ENCODE data around the gene LRRC8A. TPM values are rescaled to one million over a fixed set of nuclear protein-coding genes. Genes with fewer than 3 reads are reported as not detected.

LRRC8A gene
- total and polyA plus RNA-seq, 12 donors = 9.0 to 88.3 (median 34.5) TPM

DNA sequence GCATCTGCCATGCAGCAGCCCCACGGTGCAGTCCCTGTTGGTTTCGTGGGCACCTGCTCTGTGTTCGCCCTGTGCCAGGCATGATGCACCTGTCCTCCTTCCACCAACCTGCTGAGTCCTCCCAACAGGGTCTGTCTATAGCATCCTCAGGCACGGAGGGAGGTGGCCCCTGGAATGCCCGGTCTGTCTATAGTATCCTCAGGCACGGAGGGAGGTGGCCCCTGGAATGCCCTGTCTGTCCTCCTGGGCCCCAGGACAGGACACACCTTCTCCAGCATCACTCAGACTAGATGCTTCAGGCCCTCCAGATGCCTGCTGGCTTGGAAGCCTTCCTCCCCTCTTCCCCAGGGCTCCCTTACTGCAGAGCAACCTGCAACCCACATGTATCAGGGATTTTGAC lies 29.0 kb downstream of the LRRC8A start:
- Histone ChIP-seq H3K27ac (peak overlapping the region in 2 of 5 donors; percentile 0 to 55), H3K36me3 (replicated peaks in 1 of 2) (peaks cover 0 to 31% of the 10 kb centered on the region in 2 donors), H3K27me3 (no peaks in the 10 kb centered on the region), H3K4me3 (no peak overlapping the region), H3K9me3 (replicated peaks in 1 of 3) (no peaks in the 10 kb centered on the region), H3K4me1 (replicated peaks in 1 of 2) (peaks cover 12 to 29% of the 10 kb centered on the region in 2 donors)
- no peak for TF ChIP-seq POLR2A (IDR thresholded peaks at IDR 0.05)
- TF ChIP-seq, protein P1, sequence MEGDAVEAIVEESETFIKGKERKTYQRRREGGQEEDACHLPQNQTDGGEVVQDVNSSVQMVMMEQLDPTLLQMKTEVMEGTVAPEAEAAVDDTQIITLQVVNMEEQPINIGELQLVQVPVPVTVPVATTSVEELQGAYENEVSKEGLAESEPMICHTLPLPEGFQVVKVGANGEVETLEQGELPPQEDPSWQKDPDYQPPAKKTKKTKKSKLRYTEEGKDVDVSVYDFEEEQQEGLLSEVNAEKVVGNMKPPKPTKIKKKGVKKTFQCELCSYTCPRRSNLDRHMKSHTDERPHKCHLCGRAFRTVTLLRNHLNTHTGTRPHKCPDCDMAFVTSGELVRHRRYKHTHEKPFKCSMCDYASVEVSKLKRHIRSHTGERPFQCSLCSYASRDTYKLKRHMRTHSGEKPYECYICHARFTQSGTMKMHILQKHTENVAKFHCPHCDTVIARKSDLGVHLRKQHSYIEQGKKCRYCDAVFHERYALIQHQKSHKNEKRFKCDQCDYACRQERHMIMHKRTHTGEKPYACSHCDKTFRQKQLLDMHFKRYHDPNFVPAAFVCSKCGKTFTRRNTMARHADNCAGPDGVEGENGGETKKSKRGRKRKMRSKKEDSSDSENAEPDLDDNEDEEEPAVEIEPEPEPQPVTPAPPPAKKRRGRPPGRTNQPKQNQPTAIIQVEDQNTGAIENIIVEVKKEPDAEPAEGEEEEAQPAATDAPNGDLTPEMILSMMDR (IDR thresholded peaks at IDR 0.05) = no peak
- intact Hi-C loops (cut with DNase I) = no loop called here
- 91 to 100% (median 93%) methylated on average over 4 to 6 of the region's 6 CpGs for WGBS, 4 donors
- DNase-seq = no peak

DNA sequence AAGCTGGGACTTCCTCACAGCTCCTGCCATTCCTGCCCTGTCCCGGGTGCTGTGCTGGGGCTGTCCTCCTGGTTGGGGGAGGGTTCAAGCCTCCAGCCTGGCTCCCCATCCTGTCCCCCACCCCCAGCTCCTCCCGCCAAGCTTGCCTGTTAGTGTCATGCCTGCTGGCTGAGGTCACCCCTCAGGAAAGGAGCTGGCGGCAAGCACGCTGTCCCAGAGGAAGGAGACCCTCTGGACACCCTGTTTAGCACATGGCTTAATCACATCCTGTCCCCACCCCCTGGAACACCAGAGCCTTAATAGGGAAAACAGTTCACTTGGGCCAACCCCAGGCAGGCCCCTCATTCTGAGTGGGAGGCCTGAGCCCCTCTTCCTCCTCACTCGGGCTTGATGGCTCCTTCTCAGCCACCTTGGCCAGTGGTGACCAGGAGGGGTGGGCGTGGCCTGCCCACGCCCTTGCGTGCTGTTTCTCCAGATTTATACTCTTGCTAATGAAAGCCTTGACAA lies 29.6 kb downstream of the LRRC8A start:
- Histone ChIP-seq H3K4me3 (no peak overlapping the region), H3K4me1 (replicated peaks in 1 of 2) (peaks cover 19 to 35% of the 10 kb centered on the region in 2 donors), H3K27me3 (no peaks in the 10 kb centered on the region), H3K9me3 (replicated peaks in 1 of 3) (no peaks in the 10 kb centered on the region), H3K27ac (peak overlapping the region in 2 of 5 donors; percentile 38 to 55), H3K36me3 (replicated peaks in 1 of 2) (peaks cover 0 to 37% of the 10 kb centered on the region in 2 donors)
- intact Hi-C loops (cut with DNase I) = no loop called here
- 64 to 80% (median 73%) methylated on average over 4 to 8 of the region's 8 CpGs for WGBS, 4 donors
- TF ChIP-seq, protein P1 (IDR thresholded peaks at IDR 0.05) = no peak
- TF ChIP-seq POLR2A (IDR thresholded peaks at IDR 0.05) = no peak
- peak in 4 of 7 donors; percentile 28 to 74 (median 51) for DNase-seq

DNA sequence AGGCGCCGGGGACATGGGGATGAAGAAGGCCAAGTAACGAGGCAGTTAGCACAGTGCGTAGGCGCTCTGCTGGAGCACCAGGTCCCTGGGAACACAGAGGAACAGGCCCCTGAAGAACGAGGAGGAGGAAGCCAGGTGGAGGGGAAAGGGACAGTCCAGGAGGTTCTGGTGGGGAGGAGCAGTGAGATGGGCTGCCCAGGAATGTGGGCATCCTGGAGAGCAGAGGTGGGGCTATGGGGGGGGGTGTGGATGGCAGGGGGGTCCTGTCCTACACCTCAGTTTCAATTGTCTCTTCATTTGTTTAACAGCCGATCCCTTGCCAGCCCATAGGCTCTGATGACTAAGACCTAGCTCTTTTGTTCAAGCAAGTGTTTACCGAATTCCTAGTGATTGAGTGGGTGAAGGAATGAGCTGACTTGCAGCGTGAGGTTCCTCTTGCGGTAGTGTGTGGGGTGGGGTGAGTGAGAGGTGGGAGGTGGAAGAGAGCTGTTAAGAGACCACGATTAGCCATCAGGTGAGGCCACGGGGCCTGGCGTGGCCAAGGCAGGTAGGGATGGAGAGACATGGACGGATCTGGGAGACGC lies 30.4 kb downstream of the LRRC8A start:
- WGBS, 4 donors = 86 to 90% (median 88%) methylated on average over 15 of the region's 15 CpGs
- no peaks in the 10 kb centered on the region for H3K27me3 ChIP-seq
- H3K27ac ChIP-seq = peak overlapping the region in 2 of 5 donors; percentile 48 to 55
- peaks cover 25 to 43% of the 10 kb centered on the region in 2 donors for H3K4me1 ChIP-seq (replicated peaks in 1 of 2)
- intact Hi-C loops (cut with DNase I) = no loop called here
- no peak overlapping the region for H3K4me3 ChIP-seq
- H3K9me3 ChIP-seq (replicated peaks in 1 of 3) = no peaks in the 10 kb centered on the region
- no peak for DNase-seq
- peaks cover 0 to 33% of the 10 kb centered on the region in 2 donors for H3K36me3 ChIP-seq (replicated peaks in 1 of 2)
- no peak for TF ChIP-seq POLR2A (IDR thresholded peaks at IDR 0.05)
- TF ChIP-seq, protein P1 (IDR thresholded peaks at IDR 0.05) = no peak

DNA sequence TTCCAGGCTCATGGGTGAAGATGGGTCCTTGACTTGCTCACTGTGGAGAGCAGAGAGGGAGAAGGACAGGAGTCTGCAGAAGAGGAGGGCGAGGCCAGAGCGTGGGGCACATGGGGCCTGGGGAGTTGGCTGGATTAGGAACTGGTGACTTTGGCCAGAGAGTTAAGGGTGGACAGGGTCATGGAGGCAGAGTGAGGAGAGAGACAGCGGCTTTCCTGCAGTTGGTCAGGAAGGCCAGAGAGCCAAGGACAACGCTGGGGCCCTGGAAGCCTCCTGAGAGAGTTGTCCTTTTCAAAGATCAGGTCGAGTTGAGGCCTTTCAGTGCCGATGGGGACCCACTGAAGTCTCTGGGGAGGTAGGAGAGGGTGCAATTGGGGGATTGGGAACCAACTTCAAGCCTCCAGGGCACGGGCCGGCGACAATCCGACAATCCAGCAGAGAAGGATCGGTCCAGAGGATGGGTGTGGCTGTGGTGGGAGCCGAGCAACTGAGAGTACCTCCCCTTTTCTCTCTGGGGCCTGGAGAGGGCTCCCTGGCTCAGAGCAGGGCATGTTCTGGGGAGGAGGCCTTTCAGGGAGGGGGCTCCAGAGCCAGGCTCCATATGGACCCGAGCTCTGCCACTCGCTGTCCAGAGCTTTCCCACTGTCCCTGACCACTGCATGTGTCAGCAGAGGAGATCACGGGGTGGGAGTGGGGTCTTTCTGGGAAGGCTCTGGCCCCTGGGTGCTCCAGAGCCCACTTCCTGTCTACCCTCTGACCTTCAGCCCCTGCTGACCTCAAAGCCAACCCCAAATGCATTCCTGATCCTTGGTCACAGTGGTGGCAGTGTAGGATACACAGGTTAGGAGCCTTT lies 31.3 kb downstream of the LRRC8A start:
- Histone ChIP-seq H3K4me1 (replicated peaks in 1 of 2) (peaks cover 25 to 44% of the 10 kb centered on the region in 2 donors), H3K27ac (peak overlapping the region in 2 of 5 donors; percentile 45 to 48)
- intact Hi-C loops (cut with DNase I) = no loop called here

More for the DNA sequence above, 31.3 kb downstream of the LRRC8A start:
- peaks cover 0 to 30% of the 10 kb centered on the region in 2 donors for H3K36me3 ChIP-seq (replicated peaks in 1 of 2)
- no peak overlapping the region for H3K4me3 ChIP-seq
- no peak for DNase-seq
- TF ChIP-seq, protein P1 (IDR thresholded peaks at IDR 0.05) = no peak
- no peak for TF ChIP-seq POLR2A (IDR thresholded peaks at IDR 0.05)
- no peaks in the 10 kb centered on the region for H3K27me3 ChIP-seq
- WGBS, 4 donors = 65 to 74% (median 67%) methylated on average over 14 to 15 of the region's 15 CpGs
- no peaks in the 10 kb centered on the region for H3K9me3 ChIP-seq (replicated peaks in 1 of 3)
